Keratinocyte (primary cell): Measurements from ENCODE around the gene RAB3A. TPM values are rescaled to one million over a fixed set of nuclear protein-coding genes. Genes with fewer than 3 reads are reported as not detected.

Experiments
- DNase-seq: peaks from one replicate; pipeline ENCODE4 v3.0.0-alpha.2; 2011; ENCODE audit warnings: low read depth, missing footprints, low spot score
- FAIRE-seq: peaks from 2 replicates; lab custom pipeline; 2011; peaks lifted over from hg19 to GRCh38; lab: Jason Lieb, UNC
- H2AFZ ChIP-seq: 2 replicates; pipeline ENCODE4 v1.6.0; 2012; ENCODE audit warnings: low read length, control low read depth, inconsistent platforms; ENCODE audit not compliant: control insufficient read depth
- H3K27ac ChIP-seq: 2 replicates; pipeline ENCODE4 v1.5.1; 2011; ENCODE audit warnings: low read length; ENCODE audit not compliant: control insufficient read depth, insufficient read depth
- H3K27me3 ChIP-seq: 3 replicates; pipeline ENCODE4 v1.6.0; 2011; ENCODE audit warnings: low read length; ENCODE audit not compliant: control insufficient read depth, insufficient read depth; ENCODE audit errors: extremely low read depth
- H3K36me3 ChIP-seq, 2 experiments: 2 replicates in 1 of 2; 3 replicates in 1 of 2; pipeline ENCODE4 v1.5.1; 2011; ENCODE audit warnings: low read length in 2 of 2, mild to moderate bottlenecking in 1 of 2; ENCODE audit not compliant: control insufficient read depth in 2 of 2, insufficient read depth in 2 of 2; ENCODE audit errors: extremely low read depth in 1 of 2
- H3K4me1 ChIP-seq: 3 replicates; pipeline ENCODE4 v1.5.1; 2011; ENCODE audit warnings: low read length; ENCODE audit not compliant: control insufficient read depth, insufficient read depth; ENCODE audit errors: extremely low read depth
- H3K4me2 ChIP-seq: 3 replicates; pipeline ENCODE4 v1.6.0; 2011; ENCODE audit warnings: low read depth, low read length; ENCODE audit not compliant: control insufficient read depth, insufficient read depth; ENCODE audit errors: extremely low read depth
- H3K4me3 ChIP-seq, 3 experiments: fragments of 200-600 bp in 1 of 3; sonication (generic) in 1 of 3; 2 replicates in 2 of 3; 3 replicates in 1 of 3; pipeline ENCODE4 v1.5.1; 2011 to 2016; ENCODE audit warnings: low read length in 3 of 3, mild to moderate bottlenecking in 3 of 3, control low read depth in 2 of 3, inconsistent platforms in 1 of 3, low read depth in 1 of 3, mixed read lengths in 1 of 3, mixed run types in 1 of 3, moderate library complexity in 1 of 3; ENCODE audit not compliant: control insufficient read depth in 2 of 3, insufficient read depth in 2 of 3; ENCODE audit errors: extremely low read depth in 1 of 3
- H3K79me2 ChIP-seq: 2 replicates; pipeline ENCODE4 v1.6.0; 2012; ENCODE audit warnings: low read length; ENCODE audit not compliant: control insufficient read depth, insufficient read depth
- H3K9ac ChIP-seq: 3 replicates; pipeline ENCODE4 v1.6.0; 2011; ENCODE audit warnings: low read length; ENCODE audit not compliant: control insufficient read depth, insufficient read depth; ENCODE audit errors: extremely low read depth
- H3K9me1 ChIP-seq: 3 replicates; pipeline ENCODE4 v1.6.0; 2011; ENCODE audit warnings: low read length; ENCODE audit not compliant: control insufficient read depth, insufficient read depth; ENCODE audit errors: extremely low read depth
- H3K9me3 ChIP-seq: 2 replicates; pipeline ENCODE4 v1.5.1; 2012; ENCODE audit warnings: low read depth, low read length; ENCODE audit not compliant: control insufficient read depth
- H4K20me1 ChIP-seq: 3 replicates; pipeline ENCODE4 v1.6.0; 2011; ENCODE audit warnings: low read length; ENCODE audit not compliant: control insufficient read depth, insufficient read depth; ENCODE audit errors: extremely low read depth
- EZH2 ChIP-seq: IDR thresholded peaks from one replicate; pipeline ENCODE4 v1.6.1; 2012; ENCODE audit warnings: inconsistent platforms, mild to moderate bottlenecking, low read length, moderate library complexity
- dilution Hi-C: fragments of 300-500 bp; cut with MboI; formaldehyde crosslinking; loops from one replicate; pipeline ENCODE4 v1.7.0; 2020; ENCODE audit warnings: low sequenced_read_pairs; ENCODE audit not compliant: extremely low pct_ligation_motif_present
- polyA plus RNA-seq, 5 experiments: library from polyadenylated mRNA; depleted of rRNA in 3 of 5; stranded (reverse) in 3 of 5; stranded (forward) in 1 of 5; unstranded in 1 of 5; fragments of >200 nt; gene quantifications; 1 replicate in 1 of 5; 2 replicates in 3 of 5; 3 replicates in 1 of 5; pipeline versions ENCODE4 v1.2.1 to v1.2.3, GENCODE V29; 2011 to 2012; ENCODE audit warnings: missing spikeins in 2 of 5, low read depth in 1 of 5, low replicate concordance in 1 of 5
- TF ChIP-seq, protein P1 (sequence below), 3 experiments: IDR thresholded peaks in 1 of 3; conservative IDR thresholded peaks in 1 of 3; optimal IDR thresholded peaks in 1 of 3; 2 replicates in 2 of 3; 3 replicates in 1 of 3; pipeline versions ENCODE3 to v1.5.1; 2011; ENCODE audit warnings: low read length in 3 of 3, mild to moderate bottlenecking in 3 of 3, moderate library complexity in 2 of 3, control low read depth in 1 of 3, inconsistent platforms in 1 of 3; ENCODE audit not compliant: insufficient read depth in 2 of 3; ENCODE audit errors: extremely low read depth in 1 of 3

The RAB3A gene
- polyA plus RNA-seq, 1 donor (not counting 4 experiments of a cell fraction or from before 2014, with no cell fraction given): 0.56 TPM

DNA sequence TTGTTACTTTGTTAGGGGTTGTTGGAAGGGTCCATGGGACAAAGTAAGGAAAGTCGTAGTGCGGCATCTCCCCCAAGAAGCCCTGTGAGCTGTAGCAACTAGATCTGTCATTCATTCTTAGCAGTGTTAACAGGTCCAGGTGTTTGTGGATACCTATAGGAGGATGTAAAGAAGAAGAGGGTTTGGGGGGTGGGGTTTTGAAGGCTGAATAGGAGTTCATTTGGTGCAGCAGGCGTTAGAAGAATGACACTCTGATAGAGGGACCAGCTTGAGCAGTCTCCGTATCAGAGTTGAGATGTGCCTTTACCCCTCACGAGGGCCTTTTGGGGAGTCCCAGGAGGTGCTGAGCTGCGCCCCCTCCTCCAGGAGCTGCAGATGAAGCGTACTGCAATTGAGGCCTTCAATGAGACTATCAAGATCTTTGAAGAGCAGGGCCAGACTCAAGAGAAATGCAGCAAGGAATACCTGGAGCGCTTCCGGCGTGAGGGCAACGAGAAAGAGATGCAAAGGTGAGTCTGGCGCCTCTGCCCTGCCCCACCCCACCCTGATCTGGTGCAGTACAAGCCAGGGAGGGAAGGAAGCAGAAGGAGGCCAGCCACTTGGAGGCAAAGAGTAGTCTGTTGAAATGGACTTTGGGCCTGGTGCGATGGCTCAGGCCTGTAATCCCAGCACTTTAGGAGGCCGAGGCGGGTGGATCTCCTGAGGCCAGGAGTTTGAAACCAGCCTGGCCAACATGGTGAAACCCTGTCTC lies 37.9 kb downstream of the RAB3A start:
- H3K27ac ChIP-seq: no peak overlapping the region
- no peak overlapping the region for H3K4me3 ChIP-seq
- H3K9me3 ChIP-seq: no peaks in the 10 kb centered on the region
- H3K9me1 ChIP-seq: no peaks in the 10 kb centered on the region
- FAIRE-seq: no peak
- H4K20me1 ChIP-seq: no peaks in the 10 kb centered on the region
- DNase-seq: no peak
- H3K27me3 ChIP-seq: no peaks in the 10 kb centered on the region
- H2AFZ ChIP-seq: no peak overlapping the region
- dilution Hi-C loops: no loop called here
- H3K79me2 ChIP-seq: no peaks in the 10 kb centered on the region
- TF ChIP-seq, protein P1, sequence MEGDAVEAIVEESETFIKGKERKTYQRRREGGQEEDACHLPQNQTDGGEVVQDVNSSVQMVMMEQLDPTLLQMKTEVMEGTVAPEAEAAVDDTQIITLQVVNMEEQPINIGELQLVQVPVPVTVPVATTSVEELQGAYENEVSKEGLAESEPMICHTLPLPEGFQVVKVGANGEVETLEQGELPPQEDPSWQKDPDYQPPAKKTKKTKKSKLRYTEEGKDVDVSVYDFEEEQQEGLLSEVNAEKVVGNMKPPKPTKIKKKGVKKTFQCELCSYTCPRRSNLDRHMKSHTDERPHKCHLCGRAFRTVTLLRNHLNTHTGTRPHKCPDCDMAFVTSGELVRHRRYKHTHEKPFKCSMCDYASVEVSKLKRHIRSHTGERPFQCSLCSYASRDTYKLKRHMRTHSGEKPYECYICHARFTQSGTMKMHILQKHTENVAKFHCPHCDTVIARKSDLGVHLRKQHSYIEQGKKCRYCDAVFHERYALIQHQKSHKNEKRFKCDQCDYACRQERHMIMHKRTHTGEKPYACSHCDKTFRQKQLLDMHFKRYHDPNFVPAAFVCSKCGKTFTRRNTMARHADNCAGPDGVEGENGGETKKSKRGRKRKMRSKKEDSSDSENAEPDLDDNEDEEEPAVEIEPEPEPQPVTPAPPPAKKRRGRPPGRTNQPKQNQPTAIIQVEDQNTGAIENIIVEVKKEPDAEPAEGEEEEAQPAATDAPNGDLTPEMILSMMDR (optimal IDR thresholded peaks at IDR 0.05 in 1 of 3, IDR thresholded peaks at IDR 0.05 in 1 of 3, conservative IDR thresholded peaks at IDR 0.05 in 1 of 3; ENCODE audit: extremely low read depth in 1 of 3, insufficient read depth in 2 of 3, low read length in 3 of 3): no peak
- TF ChIP-seq EZH2: no peak
- peaks cover 8% of the 10 kb centered on the region for H3K4me1 ChIP-seq
- no peak overlapping the region for H3K4me2 ChIP-seq
- H3K9ac ChIP-seq: no peak overlapping the region
- peaks cover 38 to 44% of the 10 kb centered on the region in 2 experiments for H3K36me3 ChIP-seq

DNA sequence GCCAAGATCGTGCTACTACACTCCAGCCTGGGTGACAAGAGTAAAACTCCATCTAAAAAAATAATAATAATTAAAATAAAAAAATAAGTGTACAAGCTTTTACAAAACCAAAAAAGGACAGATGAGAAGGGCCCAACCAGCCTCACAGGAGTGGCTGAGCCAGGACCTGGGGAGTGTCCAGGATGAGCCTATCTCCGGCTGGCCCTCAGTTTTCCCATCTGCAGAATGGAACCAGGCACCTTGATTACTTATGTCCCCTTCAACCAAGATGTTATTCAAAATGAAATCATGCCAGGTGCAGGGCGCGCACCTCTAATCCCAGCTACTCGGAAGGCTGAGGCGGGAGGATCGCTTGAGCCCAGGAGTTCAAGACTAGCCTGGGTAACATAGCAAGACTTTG lies 39.8 kb downstream of the RAB3A start:
- no peaks in the 10 kb centered on the region for H3K9me3 ChIP-seq
- H3K27me3 ChIP-seq: no peaks in the 10 kb centered on the region
- H3K27ac ChIP-seq: no peak overlapping the region
- peaks cover 30 to 41% of the 10 kb centered on the region in 2 experiments for H3K36me3 ChIP-seq
- no peak overlapping the region for H2AFZ ChIP-seq
- dilution Hi-C loops: no loop called here
- no peaks in the 10 kb centered on the region for H3K79me2 ChIP-seq
- H3K4me1 ChIP-seq: peaks cover 10% of the 10 kb centered on the region
- H4K20me1 ChIP-seq: no peaks in the 10 kb centered on the region
- no peak overlapping the region for H3K9ac ChIP-seq
- TF ChIP-seq EZH2: no peak
- TF ChIP-seq, protein P1 (optimal IDR thresholded peaks at IDR 0.05 in 1 of 3, IDR thresholded peaks at IDR 0.05 in 1 of 3, conservative IDR thresholded peaks at IDR 0.05 in 1 of 3; ENCODE audit: extremely low read depth in 1 of 3, insufficient read depth in 2 of 3, low read length in 3 of 3): no peak
- FAIRE-seq (no peak), DNase-seq (no peak)
- H3K4me3 ChIP-seq: no peak overlapping the region
- no peaks in the 10 kb centered on the region for H3K9me1 ChIP-seq
- no peak overlapping the region for H3K4me2 ChIP-seq
